H1 (cell line): ENCODE results near the gene TIMP1. TPM values are rescaled to one million over a fixed set of nuclear protein-coding genes. Genes with fewer than 3 reads are reported as not detected.

Experiments
- ATF3 ChIP-seq: IDR thresholded peaks from 2 replicates; pipeline ENCODE4 v1.6.1; 2011; ENCODE audit warnings: low read depth, mild to moderate bottlenecking, low read length; ENCODE audit not compliant: insufficient read depth
- GABPA ChIP-seq: IDR thresholded peaks from 2 replicates; pipeline ENCODE4 v1.6.1; 2011; ENCODE audit warnings: mild to moderate bottlenecking, low read length, moderate library complexity, borderline replicate concordance; ENCODE audit not compliant: insufficient read depth
- JUND ChIP-seq: IDR thresholded peaks from 2 replicates; pipeline ENCODE4 v1.6.1; 2011; ENCODE audit warnings: mild to moderate bottlenecking, improper control_type of control experiment, low read length
- SP2 ChIP-seq: IDR thresholded peaks from 2 replicates; pipeline ENCODE4 v1.6.1; 2012; ENCODE audit warnings: mild to moderate bottlenecking, low read length, inconsistent platforms
- SP4 ChIP-seq: IDR thresholded peaks from 2 replicates; pipeline ENCODE4 v1.6.1; 2012; ENCODE audit warnings: low read length, inconsistent platforms
- polyA plus RNA-seq, 7 experiments: library from polyadenylated mRNA; depleted of rRNA in 3 of 7; stranded (reverse) in 5 of 7; unstranded in 2 of 7; fragments of >200 nt in 5 of 7; fragments of 200-250 nt in 2 of 7; gene quantifications; 1 replicate in 5 of 7; 2 replicates in 1 of 7; 4 replicates in 1 of 7; pipeline versions ENCODE4 v1.2.1 to v1.2.3, GENCODE V29; 2011 to 2013; ENCODE audit warnings: missing spikeins in 2 of 7, mixed read lengths in 2 of 7
- total RNA-seq: library from RNA; stranded (reverse); fragmentation: NEBNext Ultra II Directional; extraction: Animal tissue kit (Norgen Biotek cat#: 25700); gene quantifications from 2 replicates; pipeline ENCODE4 v1.2.1, GENCODE V29; 2021

Gene TIMP1
- total and polyA plus RNA-seq, 2 of the 8 experiments (the other 6 are each of a cell fraction or from before 2014, with no cell fraction given): 58.6 to 142 TPM

- TF ChIP-seq JUND: no peak
- no peak for TF ChIP-seq ATF3
- TF ChIP-seq SP4: no peak
- no peak for TF ChIP-seq SP2
- no peak for TF ChIP-seq GABPA
- TF ChIP-seq, all 59 proteins: peak for 6
Measured at GRCh38 chrX:47540754-47541538, 41.3 kb upstream of the TIMP1 start (continued).
